Peyer's patch (tissue), 4 donors: ENCODE results near the gene DCLK1.

Source experiments
- CTCF ChIP-seq, 6 experiments: fragments of 450-650 bp in 4 of 6; fragments of 200-600 bp in 2 of 6; sonication (generic) in 1 of 6; IDR thresholded peaks; one replicate each; pipeline ENCODE4 v1.5.1; 2017 to 2019; ENCODE audit warnings: antibody characterized with exemption in 6 of 6, mild to moderate bottlenecking in 3 of 6, moderate library complexity in 1 of 6
- POLR2A ChIP-seq, 2 donors: fragments of 450-650 bp; IDR thresholded peaks; one replicate each; pipeline ENCODE4 v1.5.1; 2017; ENCODE audit warnings: antibody characterized with exemption in 2 of 2, mild to moderate bottlenecking in 2 of 2, moderate library complexity in 2 of 2

DNA sequence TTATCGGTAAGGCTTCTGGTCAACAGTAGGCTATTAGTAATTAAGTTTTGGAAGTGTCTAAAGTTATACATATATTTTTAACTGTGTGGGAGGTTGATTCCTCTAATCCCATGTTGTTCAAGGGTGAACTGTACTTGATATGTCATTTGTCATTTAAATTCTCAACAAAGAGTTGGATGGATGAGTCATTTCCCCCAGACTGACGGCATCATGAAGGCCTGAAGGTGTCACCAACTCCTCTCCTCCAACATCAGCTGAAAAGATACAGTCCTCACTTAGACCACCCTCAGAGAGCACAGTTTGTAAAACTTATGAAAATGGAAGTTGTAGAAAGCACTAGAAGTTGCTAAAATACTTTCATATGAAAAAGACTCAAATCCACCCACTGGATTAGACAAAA is 48.8 kb downstream of the DCLK1 start:
- TF ChIP-seq CTCF (IDR thresholded peaks at IDR 0.05) (no peak), POLR2A (IDR thresholded peaks at IDR 0.05) (no peak)
